Thoracic aorta (tissue), 2 donors: ENCODE measurements around the gene FOXO3. TPM values are rescaled to one million over a fixed set of nuclear protein-coding genes. Genes with fewer than 3 reads are reported as not detected.
"Not testable (repeated sequence)": the region's sequence is repeated elsewhere in the genome, so short reads cannot be mapped to it uniquely, and the experiment has no call there.

ENCODE experiments used
- ATAC-seq: fragments of 150-250 bp; one replicate; pipeline ENCODE4 v1.8.0; 2017; ENCODE audit warnings: low read depth; ENCODE audit not compliant: insufficient number of reproducible peaks, low FRiP score
- DNase-seq: peaks from one replicate; pipeline ENCODE4 v3.0.0-alpha.2; 2020; ENCODE audit warnings: low spot score
- H3K27ac ChIP-seq, 2 donors: fragments of 200-600 bp; sonication (generic); 1 replicate in 1 of 2; 2 replicates in 1 of 2; pipeline ENCODE4 v1.5.1; 2016; ENCODE audit warnings: mild to moderate bottlenecking in 2 of 2, moderate library complexity in 2 of 2
- H3K27me3 ChIP-seq: fragments of 200-600 bp; sonication (generic); replicated peaks from 2 replicates; pipeline ENCODE4 v1.6.0; 2016; ENCODE audit warnings: mild to moderate bottlenecking; ENCODE audit not compliant: insufficient read depth
- H3K36me3 ChIP-seq: fragments of 200-600 bp; sonication (generic); one replicate; pipeline ENCODE4 v1.5.1; 2016
- H3K4me1 ChIP-seq, 2 donors: fragments of 200-600 bp; sonication (generic); 1 replicate in 1 of 2; 2 replicates in 1 of 2; pipeline versions ENCODE4 v1.5.1 to v1.6.0; 2016; ENCODE audit warnings: low read depth in 2 of 2, mild to moderate bottlenecking in 1 of 2; ENCODE audit not compliant: control insufficient read depth in 1 of 2
- H3K4me3 ChIP-seq: fragments of 200-600 bp; sonication (generic); 2 replicates; pipeline ENCODE4 v1.5.1; 2016; ENCODE audit warnings: mild to moderate bottlenecking
- H3K9me3 ChIP-seq: fragments of 200-600 bp; sonication (generic); 2 replicates; pipeline ENCODE4 v1.5.1; 2016
- CTCF ChIP-seq: fragments of 200-600 bp; sonication (generic); IDR thresholded peaks from one replicate; pipeline ENCODE4 v1.5.1; 2019; ENCODE audit warnings: antibody characterized with exemption
- total RNA-seq, 2 donors: library from RNA; depleted of rRNA; stranded (reverse); fragments of >200 nt; gene quantifications; one replicate each; pipeline versions ENCODE4 v1.1.0 to v1.2.3, GENCODE V29; 2016

FOXO3 gene
- total RNA-seq, 2 donors from 2014 or later: 106 to 149 TPM

GRCh38 chr6:108677357-108677756 lies 116.6 kb downstream of the FOXO3 start:
- peaks cover under 1% of the 10 kb centered on the region for H3K36me3 ChIP-seq
- H3K27ac ChIP-seq: no peak overlapping the region
- DNase-seq: no peak
- H3K4me3 ChIP-seq: no peak overlapping the region
- TF ChIP-seq CTCF: no peak
- H3K4me1 ChIP-seq: peaks cover 37 to 61% of the 10 kb centered on the region in 2 donors
- no peaks in the 10 kb centered on the region for H3K27me3 ChIP-seq
- ATAC-seq: no peak
- H3K9me3 ChIP-seq: no peaks in the 10 kb centered on the region

- no peak for TF ChIP-seq CTCF
- ATAC-seq (no peak), DNase-seq (no peak)
- Histone ChIP-seq H3K4me3 (no peak overlapping the region), H3K27me3 (no peaks in the 10 kb centered on the region), H3K4me1 (peaks cover 36 to 55% of the 10 kb centered on the region in 2 donors), H3K9me3 (no peaks in the 10 kb centered on the region), H3K36me3 (peaks cover 4% of the 10 kb centered on the region), H3K27ac (no peak overlapping the region)
Observed at GRCh38 chr6:108677894-108678293, 117.2 kb downstream of the FOXO3 start.

GRCh38 chr6:108680314-108680713 lies 119.6 kb downstream of the FOXO3 start:
- not testable (repeated sequence) for DNase-seq, ATAC-seq
- H3K4me1 ChIP-seq: peaks cover 25 to 44% of the 10 kb centered on the region in 2 donors

GRCh38 chr6:108681721-108682120 lies 121.0 kb downstream of the FOXO3 start:
- not testable (repeated sequence) for H3K27ac ChIP-seq, H3K27me3 ChIP-seq, H3K9me3 ChIP-seq, ATAC-seq, H3K4me3 ChIP-seq, DNase-seq, H3K36me3 ChIP-seq
- peaks cover 17 to 44% of the 10 kb centered on the region in 2 donors for H3K4me1 ChIP-seq

More at GRCh38 chr6:108680314-108680713, 119.6 kb downstream of the FOXO3 start:
- H3K9me3 ChIP-seq, H3K27ac ChIP-seq, H3K36me3 ChIP-seq, H3K4me3 ChIP-seq, H3K27me3 ChIP-seq: not testable (repeated sequence)

GRCh38 chr6:108682383-108683119 lies 121.8 kb downstream of the FOXO3 start:
- not testable (repeated sequence) for H3K9me3 ChIP-seq, H3K27me3 ChIP-seq

GRCh38 chr6:108683976-108684375 lies 123.3 kb downstream of the FOXO3 start:
- H3K27ac ChIP-seq, H3K9me3 ChIP-seq, H3K27me3 ChIP-seq, H3K4me3 ChIP-seq, DNase-seq, ATAC-seq, H3K36me3 ChIP-seq: not testable (repeated sequence)
- H3K4me1 ChIP-seq: peaks cover 26 to 45% of the 10 kb centered on the region in 2 donors

More at GRCh38 chr6:108682383-108683119, 121.8 kb downstream of the FOXO3 start:
- not testable (repeated sequence) for H3K4me3 ChIP-seq, H3K27ac ChIP-seq, ATAC-seq, H3K36me3 ChIP-seq, DNase-seq
- peaks cover 17 to 42% of the 10 kb centered on the region in 2 donors for H3K4me1 ChIP-seq

- H3K27me3 ChIP-seq: no peaks in the 10 kb centered on the region
- no peak overlapping the region for H3K27ac ChIP-seq
- peaks cover 4% of the 10 kb centered on the region for H3K36me3 ChIP-seq
- ATAC-seq (no peak), DNase-seq (no peak)
- H3K4me3 ChIP-seq: no peak overlapping the region
- peaks cover 32 to 54% of the 10 kb centered on the region in 2 donors for H3K4me1 ChIP-seq
- TF ChIP-seq CTCF: no peak
- H3K9me3 ChIP-seq: no peaks in the 10 kb centered on the region
Observed at GRCh38 chr6:108684771-108685329, 124.1 kb downstream of the FOXO3 start.
